ENCODE data around the gene FOXP3.

- TF ChIP-seq CTCF (IDR thresholded peaks at IDR 0.05) (no peak), POLR2A (IDR thresholded peaks at IDR 0.05) (no peak)
These were observed 25.7 kb upstream of the FOXP3 start for GRCh38 chrX:49290215-49290614.

All from Peyer's patch (tissue), 4 donors.